ENCODE data around the gene OR2A7.
"Not testable (repeated sequence)": the region's sequence is repeated elsewhere in the genome, so short reads cannot be mapped to it uniquely, and the experiment has no call there.

OR2A7 gene

GRCh38 chr7:144264692-144265091, at the start of gene OR2A7:
Gene OR2A7 (minus strand): TSS chr7:144264792. CDS start chr7:144259628, 5,164 bp downstream.
- not testable (repeated sequence) for DNase-seq (ENCODE audit: extremely low read depth in 1 of 2, low read depth in 1 of 2)

- DNase-seq (ENCODE audit: extremely low read depth in 1 of 2, low read depth in 1 of 2): not testable (repeated sequence)
Measured at GRCh38 chr7:144311872-144312469, 47.4 kb upstream of the OR2A7 start, which contains the start of gene OR2A1. Gene OR2A1 (plus strand): TSS chr7:144312419. CDS start chr7:144318125, 5,706 bp downstream.

- DNase-seq (ENCODE audit: extremely low read depth in 1 of 2, low read depth in 1 of 2): not testable (repeated sequence)
Measured at GRCh38 chr7:144311218-144311617, 46.6 kb upstream of the OR2A7 start.

- not testable (repeated sequence) for DNase-seq (ENCODE audit: extremely low read depth in 1 of 2, low read depth in 1 of 2)
Measured at GRCh38 chr7:144309702-144310101, 45.1 kb upstream of the OR2A7 start.

GRCh38 chr7:144305156-144305555, 40.6 kb upstream of the OR2A7 start:
- not testable (repeated sequence) for DNase-seq (ENCODE audit: extremely low read depth in 1 of 2, low read depth in 1 of 2)

- not testable (repeated sequence) for DNase-seq (ENCODE audit: extremely low read depth in 1 of 2, low read depth in 1 of 2)
Measured at GRCh38 chr7:144303607-144304006, 39.0 kb upstream of the OR2A7 start.

GRCh38 chr7:144302578-144303303, 38.1 kb upstream of the OR2A7 start:
- not testable (repeated sequence) for DNase-seq (ENCODE audit: extremely low read depth in 1 of 2, low read depth in 1 of 2)

GRCh38 chr7:144293794-144294499, 29.4 kb upstream of the OR2A7 start:
- not testable (repeated sequence) for DNase-seq (ENCODE audit: extremely low read depth in 1 of 2, low read depth in 1 of 2)

- DNase-seq (ENCODE audit: extremely low read depth in 1 of 2, low read depth in 1 of 2): not testable (repeated sequence)
Measured at GRCh38 chr7:144292384-144293161, 28.0 kb upstream of the OR2A7 start.

- not testable (repeated sequence) for DNase-seq (ENCODE audit: extremely low read depth in 1 of 2, low read depth in 1 of 2)
Measured at GRCh38 chr7:144291607-144292006, 27.0 kb upstream of the OR2A7 start.

- DNase-seq (ENCODE audit: extremely low read depth in 1 of 2, low read depth in 1 of 2): not testable (repeated sequence)
Measured at GRCh38 chr7:144287171-144287784, 22.7 kb upstream of the OR2A7 start.

- not testable (repeated sequence) for DNase-seq (ENCODE audit: extremely low read depth in 1 of 2, low read depth in 1 of 2)
Measured at GRCh38 chr7:144283716-144284115, 19.1 kb upstream of the OR2A7 start.

GRCh38 chr7:144282490-144282889, 17.9 kb upstream of the OR2A7 start:
- DNase-seq (ENCODE audit: extremely low read depth in 1 of 2, low read depth in 1 of 2): not testable (repeated sequence)

- DNase-seq (ENCODE audit: extremely low read depth in 1 of 2, low read depth in 1 of 2): not testable (repeated sequence)
Measured at GRCh38 chr7:144281981-144282380, 17.4 kb upstream of the OR2A7 start.

- DNase-seq (ENCODE audit: extremely low read depth in 1 of 2, low read depth in 1 of 2): not testable (repeated sequence)
Measured at GRCh38 chr7:144280010-144280409, 15.4 kb upstream of the OR2A7 start.

GRCh38 chr7:144275281-144275680, 10.7 kb upstream of the OR2A7 start:
- not testable (repeated sequence) for DNase-seq (ENCODE audit: extremely low read depth in 1 of 2, low read depth in 1 of 2)

- DNase-seq (ENCODE audit: extremely low read depth in 1 of 2, low read depth in 1 of 2): not testable (repeated sequence)
Measured at GRCh38 chr7:144269188-144269587, 4.6 kb upstream of the OR2A7 start, which contains the start of gene CTAGE8. Gene CTAGE8 (minus strand): TSS chr7:144269288. CDS start chr7:144269250, 38 bp downstream.

- DNase-seq (ENCODE audit: extremely low read depth in 1 of 2, low read depth in 1 of 2): not testable (repeated sequence)
Measured at GRCh38 chr7:144262128-144262527, 2.5 kb downstream of the OR2A7 start.

- not testable (repeated sequence) for DNase-seq (ENCODE audit: extremely low read depth in 1 of 2, low read depth in 1 of 2)
Measured at GRCh38 chr7:144259067-144259466, 5.5 kb downstream of the OR2A7 start.

GRCh38 chr7:144256112-144256511, 8.5 kb downstream of the OR2A7 start:
- DNase-seq (ENCODE audit: extremely low read depth in 1 of 2, low read depth in 1 of 2): no peak

All from activated CD8-positive, alpha-beta memory T cell treated with anti-CD3 and anti-CD28 coated beads for 1 hour (primary cell).